Measurements from ENCODE around the gene GSDMA.

Gene GSDMA, protein sequence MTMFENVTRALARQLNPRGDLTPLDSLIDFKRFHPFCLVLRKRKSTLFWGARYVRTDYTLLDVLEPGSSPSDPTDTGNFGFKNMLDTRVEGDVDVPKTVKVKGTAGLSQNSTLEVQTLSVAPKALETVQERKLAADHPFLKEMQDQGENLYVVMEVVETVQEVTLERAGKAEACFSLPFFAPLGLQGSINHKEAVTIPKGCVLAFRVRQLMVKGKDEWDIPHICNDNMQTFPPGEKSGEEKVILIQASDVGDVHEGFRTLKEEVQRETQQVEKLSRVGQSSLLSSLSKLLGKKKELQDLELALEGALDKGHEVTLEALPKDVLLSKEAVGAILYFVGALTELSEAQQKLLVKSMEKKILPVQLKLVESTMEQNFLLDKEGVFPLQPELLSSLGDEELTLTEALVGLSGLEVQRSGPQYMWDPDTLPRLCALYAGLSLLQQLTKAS

DNA sequence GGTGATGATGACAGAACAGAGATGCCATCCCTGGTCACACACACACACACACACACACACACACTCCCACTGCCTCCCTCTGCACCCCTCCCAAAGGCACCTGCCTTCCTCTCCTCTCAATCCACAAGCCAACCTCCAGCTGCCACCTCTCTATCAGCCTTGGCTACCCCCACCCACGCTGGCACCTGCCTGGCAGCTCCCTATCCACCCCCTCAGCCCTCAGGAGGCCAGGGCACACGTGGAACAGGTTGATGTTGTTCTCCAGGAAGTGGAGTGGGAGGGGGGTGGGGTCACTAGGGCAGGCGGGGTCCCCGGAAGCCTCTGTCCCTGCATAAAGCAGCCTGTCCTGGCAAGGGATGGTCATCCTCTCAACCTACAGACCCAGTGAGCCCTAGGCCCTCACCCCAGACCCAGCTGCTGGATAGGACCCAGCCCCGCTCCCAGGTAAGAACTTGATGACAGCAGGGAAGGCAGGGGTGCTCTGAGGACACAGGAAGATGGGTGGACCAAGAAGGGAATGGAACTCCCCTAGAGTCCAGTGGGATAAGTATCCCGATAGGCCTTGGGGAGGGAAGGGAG, at the start of gene GSDMA:
GSDMA (plus strand) TSS at position 363 of the 579 bp plus-strand sequence. CDS start 2,684 bp downstream, outside the sequence.
- no peak for DNase-seq (ENCODE audit: low read depth)

DNA sequence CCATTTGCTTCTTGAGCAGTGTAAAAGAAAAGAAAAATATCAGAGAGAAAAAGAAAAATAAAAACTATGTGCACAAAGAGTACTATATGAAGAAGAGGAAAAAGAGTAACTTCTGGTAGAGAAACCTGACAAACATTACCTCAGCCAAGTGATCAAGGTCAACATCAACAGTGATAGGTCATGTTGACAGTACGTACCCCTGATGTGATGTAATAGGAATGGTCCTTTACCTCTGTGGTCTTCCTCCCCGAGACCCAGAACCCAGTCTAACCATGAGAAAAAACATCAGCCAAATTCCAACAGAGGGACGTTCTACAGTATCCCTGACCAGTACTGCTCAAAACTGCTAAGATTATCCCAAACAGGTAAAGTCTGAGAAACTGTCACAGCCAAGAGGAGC, 48.8 kb upstream of the GSDMA start:
- no peak for DNase-seq (ENCODE audit: low read depth)

- no peak for DNase-seq (ENCODE audit: low read depth)
Measured at GRCh38 chr17:39915559-39915958, 47.2 kb upstream of the GSDMA start.

GRCh38 chr17:39916918-39917317, 45.9 kb upstream of the GSDMA start:
- DNase-seq (ENCODE audit: low read depth): no peak

GRCh38 chr17:39919087-39919683, 43.6 kb upstream of the GSDMA start:
- no peak for DNase-seq (ENCODE audit: low read depth)

DNA sequence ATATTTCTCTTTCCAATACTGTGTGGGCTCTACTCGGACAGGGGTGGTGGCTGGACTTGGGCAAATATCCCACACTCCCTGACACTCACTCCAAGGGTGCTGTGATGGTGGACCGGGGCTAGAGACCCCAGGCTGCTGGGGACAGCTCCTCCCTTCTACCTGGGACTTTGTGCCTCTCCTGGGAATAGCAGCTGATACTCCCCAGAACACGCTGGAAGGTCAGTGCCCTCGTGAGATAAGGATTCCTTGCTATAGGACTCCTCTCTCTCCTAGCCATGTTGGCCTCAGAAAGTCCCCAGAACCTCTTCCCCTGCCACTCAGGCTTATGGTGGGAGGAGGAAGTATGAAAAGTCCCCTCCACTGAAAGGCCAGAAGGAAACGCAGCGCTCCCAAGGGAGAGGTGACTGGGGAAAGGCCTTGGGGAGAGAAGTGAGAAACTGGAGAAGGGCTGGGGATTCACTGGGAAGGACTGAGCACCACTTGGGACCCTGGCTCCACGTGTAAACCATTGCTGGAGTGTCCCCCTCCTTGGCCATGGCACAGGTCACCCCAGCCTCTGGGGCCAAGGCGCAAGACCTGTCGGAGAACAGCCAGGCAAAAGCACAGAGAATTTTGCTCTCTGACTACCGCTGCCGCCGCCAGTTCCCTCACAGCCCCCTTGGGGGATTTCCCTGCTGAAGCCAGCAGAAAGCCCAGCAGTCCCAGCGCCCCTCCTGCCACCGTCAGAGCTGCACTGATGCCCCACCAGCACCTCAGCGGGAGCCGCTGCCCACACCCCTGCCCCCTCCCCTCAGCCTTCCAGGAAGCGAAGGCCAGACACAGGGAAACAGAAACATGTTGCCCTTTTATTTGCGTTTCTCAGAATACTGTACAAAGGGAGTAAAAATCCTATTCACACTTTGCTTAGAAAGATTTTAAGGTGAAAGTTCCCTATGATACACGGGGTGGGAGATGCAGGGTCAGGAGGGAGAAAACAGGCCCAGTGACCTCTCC, 42.3 kb upstream of the GSDMA start:
- no peak for DNase-seq (ENCODE audit: low read depth)

DNA sequence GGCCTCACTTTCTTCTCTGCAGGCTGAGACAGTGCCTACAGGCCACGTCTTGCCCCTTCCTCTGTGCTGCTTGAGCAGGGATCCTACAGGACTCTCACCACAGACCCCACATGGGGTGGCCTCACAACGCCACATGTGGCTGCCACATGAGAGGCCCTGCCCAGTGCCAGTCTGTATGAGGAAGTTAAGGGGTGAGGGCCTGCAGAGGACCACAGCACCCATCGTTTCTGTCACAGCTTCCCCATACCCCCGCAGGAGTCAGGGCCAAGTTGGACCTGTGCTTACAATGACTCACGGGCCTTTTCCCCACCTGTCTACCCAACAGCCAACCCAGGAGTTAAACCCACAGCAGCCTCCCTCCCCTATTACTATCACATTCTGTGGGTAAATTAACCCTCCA, 41.5 kb upstream of the GSDMA start:
- no peak for DNase-seq (ENCODE audit: low read depth)

DNA sequence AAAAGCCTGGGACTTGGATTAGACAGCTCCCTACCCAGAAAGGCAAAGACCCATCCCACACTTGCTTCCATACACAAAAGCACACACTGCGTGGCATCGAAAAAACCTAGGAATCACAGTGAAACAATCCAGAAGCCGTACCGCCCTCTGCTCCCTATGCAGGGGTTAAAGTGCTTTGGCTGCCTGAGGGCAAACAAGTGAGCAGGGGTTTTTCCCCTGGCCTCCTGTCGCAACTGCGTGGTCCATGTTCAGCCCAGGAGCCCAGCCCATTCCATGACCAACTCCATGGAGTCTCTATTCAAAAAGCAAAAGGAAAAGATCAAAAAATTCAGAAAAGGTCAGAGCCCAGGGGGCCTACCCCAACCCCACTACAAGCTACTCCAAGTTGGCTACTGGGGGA, 40.8 kb upstream of the GSDMA start:
- DNase-seq (ENCODE audit: low read depth): no peak

DNA sequence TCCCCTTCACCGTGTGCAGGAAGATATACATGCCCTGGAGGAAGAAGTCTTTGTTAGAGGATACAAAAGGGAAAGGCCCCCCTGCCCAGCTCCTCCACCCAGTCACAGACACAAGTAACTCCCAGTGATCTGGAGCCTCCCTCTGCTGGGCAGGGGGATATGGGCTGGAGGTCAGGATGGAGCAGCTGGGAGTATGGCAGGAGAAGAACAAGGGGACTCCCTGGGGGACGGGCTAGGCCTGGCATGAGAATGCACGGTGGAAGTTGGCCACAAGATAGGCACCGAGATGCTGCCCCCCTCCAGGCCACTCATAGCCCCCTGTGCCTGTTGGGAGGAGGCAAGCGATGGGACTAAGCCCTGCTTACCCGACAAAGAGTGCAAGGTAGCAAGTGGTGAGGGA, 39.6 kb upstream of the GSDMA start:
- DNase-seq (ENCODE audit: low read depth): no peak

- DNase-seq (ENCODE audit: low read depth): no peak
Measured at GRCh38 chr17:39923836-39924690, 38.7 kb upstream of the GSDMA start.

GRCh38 chr17:39924691-39925055, 38.1 kb upstream of the GSDMA start:
- DNase-seq (ENCODE audit: low read depth): no peak

GRCh38 chr17:39925282-39926134, 37.3 kb upstream of the GSDMA start:
- DNase-seq (ENCODE audit: low read depth): no peak

- no peak for DNase-seq (ENCODE audit: low read depth)
Measured at GRCh38 chr17:39926135-39926587, 36.6 kb upstream of the GSDMA start.

DNA sequence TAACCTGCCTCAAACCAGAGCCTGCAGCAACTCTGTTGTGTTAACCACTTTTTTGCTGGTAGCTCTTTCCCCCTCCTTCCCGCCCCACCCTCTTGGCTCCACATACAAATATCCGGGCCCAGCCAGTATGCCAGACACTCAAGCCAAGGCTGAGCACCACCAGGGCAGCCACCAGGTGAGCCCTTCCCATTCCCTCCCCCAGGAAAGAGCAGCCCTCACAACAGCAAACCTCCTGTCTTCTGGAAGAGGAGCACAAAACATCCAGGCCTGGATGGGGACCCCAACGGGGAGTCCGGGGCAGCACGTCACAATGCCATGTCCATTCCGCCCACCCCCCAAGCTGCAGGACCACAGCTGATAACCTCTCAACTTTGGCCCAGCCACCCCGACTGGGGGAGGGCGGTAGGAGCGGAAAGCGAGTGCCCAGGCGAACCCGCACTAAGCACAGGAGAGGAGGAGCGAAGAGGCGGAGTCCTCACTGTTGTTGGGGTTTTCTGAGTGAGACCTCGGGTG, 36.2 kb upstream of the GSDMA start:
- no peak for DNase-seq (ENCODE audit: low read depth)

- peak; percentile 60 for DNase-seq (ENCODE audit: low read depth)
Measured at GRCh38 chr17:39927101-39927928, 35.5 kb upstream of the GSDMA start, which contains the start of the genes LRRC3C and ORMDL3. Gene LRRC3C (plus strand): TSS chr17:39927732. CDS start chr17:39941524, 13,792 bp downstream. Gene ORMDL3 (minus strand): TSS chr17:39927601. CDS start chr17:39924203, 3,398 bp downstream.

DNA sequence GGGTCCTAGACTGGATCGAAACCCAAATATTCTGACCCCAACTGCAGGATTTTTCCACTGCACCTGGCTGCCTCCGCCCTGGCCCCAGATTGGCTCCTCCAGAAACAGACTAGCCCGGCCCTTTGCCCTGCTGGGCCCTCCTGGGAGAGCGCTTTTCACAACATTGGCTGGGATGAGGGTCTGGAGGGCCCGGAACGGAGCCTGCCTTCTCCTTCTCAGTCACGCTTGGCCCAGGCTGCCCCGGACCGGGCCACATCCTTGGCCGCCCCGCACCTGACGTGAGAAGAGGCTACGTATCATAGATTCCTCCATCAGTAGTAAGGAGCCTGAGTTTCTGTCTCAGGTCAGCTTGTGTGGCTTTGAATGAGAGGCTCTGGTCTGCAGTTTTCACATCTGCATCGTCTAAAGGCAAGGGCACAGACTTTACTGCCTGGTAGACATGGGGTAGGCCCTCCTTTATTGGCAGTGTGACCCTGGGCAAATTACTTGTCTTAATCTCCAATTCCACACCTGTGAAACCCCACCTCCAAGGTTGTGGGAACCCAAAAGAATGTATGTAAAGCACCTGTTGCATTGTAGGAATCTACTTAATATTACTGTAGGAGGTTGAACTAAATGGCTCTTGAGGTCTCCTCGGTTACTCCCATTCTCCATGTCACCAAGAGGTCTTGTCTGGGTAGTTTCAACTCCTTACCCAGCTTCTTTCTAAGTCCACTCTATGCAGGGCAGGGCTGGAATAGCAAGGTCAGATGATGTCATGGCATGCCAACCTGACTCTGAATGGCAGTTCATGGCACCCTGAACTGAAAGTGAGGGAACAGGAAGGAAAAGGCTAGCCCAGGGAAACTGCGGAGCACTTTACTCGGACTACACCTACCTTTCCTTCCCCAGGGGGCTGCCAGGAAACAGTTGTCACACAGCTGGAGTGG, 34.6 kb upstream of the GSDMA start:
- no peak for DNase-seq (ENCODE audit: low read depth)

- DNase-seq (ENCODE audit: low read depth): peak; percentile 91
Measured at GRCh38 chr17:39928858-39929645, 33.8 kb upstream of the GSDMA start.

Data from HS-5 (cell line).